PFSK-1 (cell line): Measurements from ENCODE around the gene SMCP.

Experiments used
- FOXP2 ChIP-seq: optimal IDR thresholded peaks from 2 replicates; pipeline ENCODE3; 2011; ENCODE audit warnings: borderline replicate concordance, control low read depth, inconsistent platforms; ENCODE audit not compliant: insufficient read depth; ENCODE audit errors: extremely low read length, extremely low read depth
- POLR2AphosphoS5 ChIP-seq: IDR thresholded peaks from 2 replicates; pipeline ENCODE4 v1.6.1; 2012; ENCODE audit warnings: low read depth, mild to moderate bottlenecking, control low read depth, low read length, moderate library complexity
- SIN3A ChIP-seq: IDR thresholded peaks from 2 replicates; pipeline ENCODE4 v1.6.1; 2012; ENCODE audit warnings: mild to moderate bottlenecking, low read length, moderate library complexity, borderline replicate concordance; ENCODE audit not compliant: insufficient read depth
- TAF1 ChIP-seq: IDR thresholded peaks from 2 replicates; pipeline ENCODE4 v1.6.1; 2012; ENCODE audit warnings: low read length, control low read depth, borderline replicate concordance; ENCODE audit not compliant: insufficient read depth
- TF ChIP-seq, protein P1 (sequence below), 2 experiments: IDR thresholded peaks; 2 replicates each; pipeline versions ENCODE4 v1.6.1 to v1.8.0; 2011 to 2012; ENCODE audit warnings: low read depth in 2 of 2, low read length in 2 of 2, control low read depth in 1 of 2, inconsistent platforms in 1 of 2, mild to moderate bottlenecking in 1 of 2, moderate library complexity in 1 of 2; ENCODE audit not compliant: insufficient read depth in 1 of 2

SMCP gene

GRCh38 chr1:152917794-152918193 lies 39.7 kb downstream of the SMCP start:
- TF ChIP-seq POLR2AphosphoS5, result no peak
- no peak for TF ChIP-seq TAF1
- no peak for TF ChIP-seq FOXP2
- TF ChIP-seq, protein P1, sequence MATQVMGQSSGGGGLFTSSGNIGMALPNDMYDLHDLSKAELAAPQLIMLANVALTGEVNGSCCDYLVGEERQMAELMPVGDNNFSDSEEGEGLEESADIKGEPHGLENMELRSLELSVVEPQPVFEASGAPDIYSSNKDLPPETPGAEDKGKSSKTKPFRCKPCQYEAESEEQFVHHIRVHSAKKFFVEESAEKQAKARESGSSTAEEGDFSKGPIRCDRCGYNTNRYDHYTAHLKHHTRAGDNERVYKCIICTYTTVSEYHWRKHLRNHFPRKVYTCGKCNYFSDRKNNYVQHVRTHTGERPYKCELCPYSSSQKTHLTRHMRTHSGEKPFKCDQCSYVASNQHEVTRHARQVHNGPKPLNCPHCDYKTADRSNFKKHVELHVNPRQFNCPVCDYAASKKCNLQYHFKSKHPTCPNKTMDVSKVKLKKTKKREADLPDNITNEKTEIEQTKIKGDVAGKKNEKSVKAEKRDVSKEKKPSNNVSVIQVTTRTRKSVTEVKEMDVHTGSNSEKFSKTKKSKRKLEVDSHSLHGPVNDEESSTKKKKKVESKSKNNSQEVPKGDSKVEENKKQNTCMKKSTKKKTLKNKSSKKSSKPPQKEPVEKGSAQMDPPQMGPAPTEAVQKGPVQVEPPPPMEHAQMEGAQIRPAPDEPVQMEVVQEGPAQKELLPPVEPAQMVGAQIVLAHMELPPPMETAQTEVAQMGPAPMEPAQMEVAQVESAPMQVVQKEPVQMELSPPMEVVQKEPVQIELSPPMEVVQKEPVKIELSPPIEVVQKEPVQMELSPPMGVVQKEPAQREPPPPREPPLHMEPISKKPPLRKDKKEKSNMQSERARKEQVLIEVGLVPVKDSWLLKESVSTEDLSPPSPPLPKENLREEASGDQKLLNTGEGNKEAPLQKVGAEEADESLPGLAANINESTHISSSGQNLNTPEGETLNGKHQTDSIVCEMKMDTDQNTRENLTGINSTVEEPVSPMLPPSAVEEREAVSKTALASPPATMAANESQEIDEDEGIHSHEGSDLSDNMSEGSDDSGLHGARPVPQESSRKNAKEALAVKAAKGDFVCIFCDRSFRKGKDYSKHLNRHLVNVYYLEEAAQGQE (IDR thresholded peaks at IDR 0.05; ENCODE audit: insufficient read depth in 1 of 2, low read depth in 2 of 2, low read length in 2 of 2), result no peak

- no peak for TF ChIP-seq SIN3A
- no peak for TF ChIP-seq TAF1
- no peak for TF ChIP-seq FOXP2
- no peak for TF ChIP-seq POLR2AphosphoS5
- TF ChIP-seq, protein P1 (IDR thresholded peaks at IDR 0.05; ENCODE audit: insufficient read depth in 1 of 2, low read depth in 2 of 2, low read length in 2 of 2), result no peak
Observed at GRCh38 chr1:152919071-152919470, 40.9 kb downstream of the SMCP start.

GRCh38 chr1:152924191-152924590 lies 46.1 kb downstream of the SMCP start:
- TF ChIP-seq POLR2AphosphoS5, result no peak
- TF ChIP-seq TAF1, result no peak
- no peak for TF ChIP-seq SIN3A
- TF ChIP-seq, protein P1 (IDR thresholded peaks at IDR 0.05; ENCODE audit: insufficient read depth in 1 of 2, low read depth in 2 of 2, low read length in 2 of 2), result no peak
- TF ChIP-seq FOXP2, result no peak

DNA sequence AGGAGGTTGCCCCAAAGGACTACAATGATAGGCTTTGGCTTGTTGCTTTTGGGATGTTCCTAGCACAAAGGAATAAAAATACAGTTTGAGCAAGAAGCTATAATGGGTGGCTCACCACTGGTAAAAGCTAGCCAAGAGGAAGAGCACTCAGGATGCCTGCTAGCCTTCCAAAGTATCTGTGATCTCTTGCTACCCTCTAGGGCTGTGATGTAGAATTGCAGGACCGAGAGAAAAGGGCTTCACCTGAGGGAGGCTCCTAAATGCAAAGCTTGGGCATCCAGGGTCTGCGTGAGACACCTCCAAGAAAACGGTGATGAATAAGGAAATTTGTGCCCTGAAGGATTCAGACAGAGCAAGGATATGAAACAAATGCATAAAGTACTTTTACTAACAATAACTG lies 48.0 kb downstream of the SMCP start:
- TF ChIP-seq FOXP2 (no peak), SIN3A (no peak), TAF1 (no peak), POLR2AphosphoS5 (no peak)
- TF ChIP-seq, protein P1 (IDR thresholded peaks at IDR 0.05; ENCODE audit: insufficient read depth in 1 of 2, low read depth in 2 of 2, low read length in 2 of 2), result no peak

GRCh38 chr1:152928671-152929070 lies 50.5 kb downstream of the SMCP start:
- TF ChIP-seq, protein P1 (IDR thresholded peaks at IDR 0.05; ENCODE audit: insufficient read depth in 1 of 2, low read depth in 2 of 2, low read length in 2 of 2), result no peak
- TF ChIP-seq TAF1 (no peak), FOXP2 (no peak), SIN3A (no peak), POLR2AphosphoS5 (no peak)
